ENCODE measurements around the gene CACNB3.

CACNB3 gene

DNA sequence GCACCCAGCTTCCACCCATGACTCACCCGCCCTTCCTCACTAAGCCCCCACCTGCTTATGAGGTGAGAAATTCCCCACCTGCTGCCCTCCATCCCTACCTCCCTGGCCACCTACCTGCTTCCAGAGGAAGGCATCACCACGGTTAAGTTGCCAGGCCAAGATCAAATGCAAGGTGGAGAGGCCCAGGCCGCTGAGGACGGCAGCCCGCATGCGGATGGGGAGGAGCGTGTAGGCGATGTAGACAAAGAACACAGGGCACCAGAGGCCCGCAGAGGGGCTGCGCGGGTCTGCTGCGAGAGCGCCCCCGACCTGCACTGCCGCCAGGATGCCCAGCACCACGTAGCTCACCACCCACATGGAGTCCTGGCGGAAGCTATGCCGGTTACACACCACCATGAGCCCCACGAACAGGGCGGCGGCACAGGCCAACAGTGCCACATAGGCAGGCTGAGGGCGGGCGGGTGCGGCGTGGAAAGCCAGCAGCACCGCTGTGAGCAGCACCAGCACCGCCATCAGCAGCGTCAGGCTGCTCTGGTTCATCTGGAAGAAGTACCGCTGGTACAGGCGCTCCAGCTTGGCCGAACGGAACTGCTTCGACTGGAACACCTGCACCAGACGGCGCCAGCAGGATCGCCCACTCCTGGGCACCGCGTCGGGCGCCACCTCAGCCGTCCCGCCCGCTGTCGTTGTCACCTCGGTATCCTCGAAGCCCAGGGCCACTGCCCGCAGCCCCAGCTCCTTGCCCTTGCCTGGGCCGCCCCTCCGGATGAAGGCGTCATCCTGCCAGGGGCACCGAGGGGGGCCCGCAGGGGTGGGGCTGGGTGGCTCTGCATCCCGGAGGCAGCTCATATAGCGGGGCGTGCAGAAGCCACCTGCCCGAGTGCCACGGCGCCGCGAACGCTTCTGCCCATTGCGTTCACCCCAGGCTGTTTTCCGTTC, 35.6 kb upstream of the CACNB3 start:
- no peak for DNase-seq (ENCODE audit: low spot score)

DNA sequence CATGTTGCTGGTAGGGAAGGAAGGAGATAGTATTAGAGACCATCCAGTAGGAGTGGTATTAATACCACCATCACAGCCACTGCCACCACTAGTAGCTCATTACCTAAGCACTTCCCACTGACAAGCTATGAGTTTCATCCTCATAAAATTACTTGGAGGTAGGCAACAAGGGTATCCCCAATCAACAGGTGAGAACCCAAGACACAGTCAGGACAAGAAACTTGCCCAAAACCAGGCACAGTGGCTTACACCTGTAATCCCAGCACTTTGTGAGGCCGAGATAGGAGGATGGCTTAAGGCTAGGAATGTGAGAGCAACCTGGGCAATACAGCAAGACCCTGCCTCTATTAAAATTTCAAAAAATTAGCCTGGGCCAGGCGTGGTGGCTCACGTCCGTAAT, 34.9 kb upstream of the CACNB3 start:
- TF ChIP-seq, protein P1, sequence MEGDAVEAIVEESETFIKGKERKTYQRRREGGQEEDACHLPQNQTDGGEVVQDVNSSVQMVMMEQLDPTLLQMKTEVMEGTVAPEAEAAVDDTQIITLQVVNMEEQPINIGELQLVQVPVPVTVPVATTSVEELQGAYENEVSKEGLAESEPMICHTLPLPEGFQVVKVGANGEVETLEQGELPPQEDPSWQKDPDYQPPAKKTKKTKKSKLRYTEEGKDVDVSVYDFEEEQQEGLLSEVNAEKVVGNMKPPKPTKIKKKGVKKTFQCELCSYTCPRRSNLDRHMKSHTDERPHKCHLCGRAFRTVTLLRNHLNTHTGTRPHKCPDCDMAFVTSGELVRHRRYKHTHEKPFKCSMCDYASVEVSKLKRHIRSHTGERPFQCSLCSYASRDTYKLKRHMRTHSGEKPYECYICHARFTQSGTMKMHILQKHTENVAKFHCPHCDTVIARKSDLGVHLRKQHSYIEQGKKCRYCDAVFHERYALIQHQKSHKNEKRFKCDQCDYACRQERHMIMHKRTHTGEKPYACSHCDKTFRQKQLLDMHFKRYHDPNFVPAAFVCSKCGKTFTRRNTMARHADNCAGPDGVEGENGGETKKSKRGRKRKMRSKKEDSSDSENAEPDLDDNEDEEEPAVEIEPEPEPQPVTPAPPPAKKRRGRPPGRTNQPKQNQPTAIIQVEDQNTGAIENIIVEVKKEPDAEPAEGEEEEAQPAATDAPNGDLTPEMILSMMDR (IDR thresholded peaks at IDR 0.05; ENCODE audit: extremely low read depth, missing control alignments), result no peak
- DNase-seq (ENCODE audit: low spot score), result no peak

More for the DNA sequence above, 35.6 kb upstream of the CACNB3 start:
- TF ChIP-seq, protein P1 (IDR thresholded peaks at IDR 0.05; ENCODE audit: extremely low read depth, missing control alignments), result no peak

DNA sequence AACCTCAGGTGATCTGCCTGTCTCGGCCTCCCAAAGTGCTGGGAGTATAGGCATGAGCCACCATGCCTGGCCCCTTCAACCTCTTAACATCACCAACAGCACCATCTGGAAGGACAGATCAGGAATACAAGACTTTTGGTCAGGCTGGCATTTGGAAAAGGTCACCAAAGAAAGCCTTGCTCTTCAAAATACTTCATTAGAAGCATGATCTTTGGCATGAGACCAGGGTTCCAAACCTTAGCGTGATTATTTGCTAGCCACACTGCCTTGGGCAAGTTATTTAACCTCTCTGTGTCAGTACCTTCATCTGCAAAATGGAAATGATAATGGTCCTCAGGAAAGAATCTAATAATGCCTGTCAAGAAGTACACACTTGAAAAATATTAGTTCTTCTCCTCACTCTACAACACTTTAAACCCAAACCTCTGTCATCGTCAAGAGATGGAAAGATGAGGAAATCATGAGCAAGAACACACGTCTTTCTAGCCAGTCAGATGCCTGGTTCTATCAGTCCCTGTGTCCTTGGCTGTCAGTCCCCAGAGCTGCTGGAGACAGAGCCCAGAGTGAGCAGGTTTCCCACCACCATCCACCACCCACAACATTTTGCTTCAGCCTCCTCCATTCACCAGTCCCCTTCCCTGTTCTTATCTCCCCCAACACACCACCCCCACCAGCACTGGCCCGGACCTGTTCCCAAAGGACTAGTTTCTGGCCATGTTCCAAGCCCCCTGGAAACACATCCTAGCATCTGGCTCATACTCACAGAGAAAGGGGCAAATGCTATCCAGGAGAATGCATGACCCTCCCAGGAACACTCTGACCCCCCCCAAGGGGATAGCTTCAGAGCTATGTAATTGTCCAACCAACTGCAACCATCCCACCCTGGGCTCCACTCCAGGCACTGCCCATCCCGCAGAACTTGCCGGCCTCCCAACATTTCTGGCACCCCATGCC, 31.4 kb upstream of the CACNB3 start:
- TF ChIP-seq, protein P1 (IDR thresholded peaks at IDR 0.05; ENCODE audit: extremely low read depth, missing control alignments), result no peak
- DNase-seq (ENCODE audit: low spot score), result no peak

DNA sequence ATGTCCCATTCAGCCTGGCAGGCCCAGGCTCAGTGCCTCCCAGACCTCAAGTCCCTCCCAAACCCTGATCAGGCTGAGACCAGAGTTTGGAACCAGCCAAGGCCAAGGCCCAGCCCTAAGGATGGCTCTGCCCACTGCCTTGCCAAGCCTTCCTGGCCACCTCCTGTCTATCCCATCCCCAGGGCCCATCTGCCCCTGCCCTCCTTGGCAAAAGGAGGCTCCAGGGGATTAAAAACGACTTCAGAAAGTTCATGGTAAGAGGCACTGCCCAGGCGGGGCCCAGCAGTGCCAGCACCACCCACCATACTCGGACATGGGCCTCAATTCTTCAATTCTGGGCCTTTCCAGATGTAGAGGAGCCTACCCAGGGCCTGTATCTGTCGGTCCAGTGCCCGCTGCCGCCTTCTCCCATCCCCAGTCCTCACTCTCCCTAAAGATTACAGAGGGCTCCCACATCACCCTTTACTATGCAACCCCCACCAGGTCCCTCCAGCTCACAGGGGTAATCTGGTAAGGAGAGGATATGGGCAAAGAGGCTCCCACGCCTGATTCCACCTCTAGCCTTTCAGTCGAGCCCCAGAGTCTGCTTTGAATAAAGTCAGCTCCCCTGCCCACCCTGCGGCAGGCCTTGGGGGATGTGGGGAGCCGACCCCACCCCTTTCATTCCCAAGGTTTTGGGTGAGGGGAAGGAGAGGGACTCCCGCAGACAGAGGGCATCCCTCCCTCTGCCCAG, 30.3 kb upstream of the CACNB3 start:
- TF ChIP-seq, protein P1 (IDR thresholded peaks at IDR 0.05; ENCODE audit: extremely low read depth, missing control alignments), result no peak
- no peak for DNase-seq (ENCODE audit: low spot score)

DNA sequence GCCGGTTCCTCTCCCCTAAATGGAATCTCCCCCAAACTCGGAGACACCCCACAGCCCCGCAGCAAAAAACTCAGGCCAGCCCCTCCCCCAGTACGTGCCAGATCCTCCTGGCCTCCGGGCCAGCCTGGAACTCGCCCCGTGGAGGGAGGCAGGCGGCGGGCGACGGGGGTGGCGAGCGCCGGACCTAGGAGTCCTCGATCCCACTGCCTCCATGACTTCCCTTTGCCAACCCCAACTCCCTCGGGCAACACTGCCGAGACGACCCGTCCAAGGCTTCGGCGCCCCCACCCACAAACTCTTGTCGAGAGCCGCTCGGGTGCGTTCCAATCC, 29.8 kb upstream of the CACNB3 start:
- DNase-seq (ENCODE audit: low spot score), result no peak
- TF ChIP-seq, protein P1 (IDR thresholded peaks at IDR 0.05; ENCODE audit: extremely low read depth, missing control alignments), result no peak

DNA sequence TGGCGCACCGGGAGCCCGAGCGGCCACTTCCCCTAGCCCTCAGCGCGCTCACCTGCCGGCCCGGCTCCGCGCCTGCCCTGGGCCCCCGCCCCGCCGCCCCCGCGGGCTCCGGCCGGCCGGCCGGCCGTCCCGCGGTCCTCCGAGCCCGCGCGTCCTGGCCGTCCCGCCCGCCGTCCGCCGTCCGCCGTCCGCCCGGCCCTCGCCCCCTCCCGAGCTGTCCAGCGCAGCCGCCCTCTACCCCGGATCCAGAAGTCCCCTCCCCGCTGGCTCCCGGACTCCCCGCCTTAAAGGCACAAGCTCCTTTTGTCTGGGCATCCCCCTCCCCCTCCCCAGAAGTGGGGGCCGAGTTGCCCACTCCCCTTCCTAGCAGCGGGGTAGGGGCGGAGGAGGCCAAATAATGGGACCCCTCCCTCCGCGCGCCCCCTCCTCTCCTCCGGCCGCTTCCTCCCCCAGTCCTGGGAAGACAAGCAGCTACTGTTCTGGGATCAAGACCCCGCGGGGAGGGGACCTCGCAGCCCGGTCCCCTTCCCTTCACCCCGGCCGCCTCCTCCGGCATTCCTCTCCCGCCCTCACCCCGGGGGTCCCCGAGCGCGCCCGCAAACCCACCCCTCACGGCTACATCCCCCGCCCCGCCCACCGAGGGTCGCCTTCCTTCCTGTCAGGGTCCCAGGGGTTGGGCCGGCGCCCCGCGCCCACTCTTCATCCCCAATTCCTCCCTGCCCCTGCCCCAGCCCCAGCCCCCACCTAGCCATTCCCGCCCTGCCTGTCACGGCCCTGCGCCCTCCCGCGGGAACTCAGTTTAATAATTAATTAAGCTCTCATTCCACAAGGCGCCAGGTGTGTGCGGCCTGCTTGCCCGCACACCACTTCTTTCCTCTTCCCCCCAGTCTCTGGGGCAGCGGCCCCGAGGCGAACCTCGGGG, 29.2 kb upstream of the CACNB3 start, which contains the start of gene ADCY6:
TSS of gene ADCY6 (minus strand) at position 236 of the 922 bp plus-strand sequence. CDS start 5,655 bp downstream, outside the sequence.
- DNase-seq (ENCODE audit: low spot score), result peak; percentile 84
- TF ChIP-seq, protein P1 (IDR thresholded peaks at IDR 0.05; ENCODE audit: extremely low read depth, missing control alignments), result no peak
